HepG2 (cell line): Measurements from ENCODE around the gene ALK. TPM values are rescaled to one million over a fixed set of nuclear protein-coding genes. Genes with fewer than 3 reads are reported as not detected.

Experiments
- AGO2 ChIP-seq: fragments of 200-400 bp; formaldehyde crosslinking; optimal IDR thresholded peaks from 2 replicates; pipeline ENCODE3; 2017; ENCODE audit warnings: mild to moderate bottlenecking, low read depth, low read length, moderate library complexity
- FLYWCH1 ChIP-seq: sonication (generic); formaldehyde crosslinking; IDR thresholded peaks from 2 replicates; pipeline ENCODE4 v1.8.1; 2023; ENCODE audit warnings: mild to moderate bottlenecking, missing genetic modification reagents
- MED1 ChIP-seq: sonication (generic); formaldehyde crosslinking; IDR thresholded peaks from 2 replicates; pipeline ENCODE4 v1.4.0; 2020; ENCODE audit warnings: missing genetic modification reagents
- NAIF1 ChIP-seq: sonication (generic); formaldehyde crosslinking; IDR thresholded peaks from 2 replicates; pipeline ENCODE4 v1.5.0; 2020; ENCODE audit warnings: mild to moderate bottlenecking, missing genetic modification reagents, borderline replicate concordance
- ZNF441 ChIP-seq: sonication (generic); formaldehyde crosslinking; IDR thresholded peaks from 2 replicates; pipeline ENCODE4 v1.7.0; 2021; ENCODE audit warnings: missing genetic modification reagents, borderline replicate concordance
- polyA plus RNA-seq, 8 experiments: library from polyadenylated mRNA; depleted of rRNA in 3 of 8; stranded (reverse) in 7 of 8; unstranded in 1 of 8; fragments of >200 nt; fragmentation: Illumina TruSeq in 4 of 8; extraction: Trizol in 4 of 8; gene quantifications; 2 replicates each; pipeline versions ENCODE4 v1.2.1 to v1.2.3, GENCODE V29; 2011 to 2016; ENCODE audit warnings: low read depth in 4 of 8, missing spikeins in 1 of 8, mixed read lengths in 1 of 8; ENCODE audit not compliant: insufficient read depth in 1 of 8
- total RNA-seq, 5 experiments: library from RNA; depleted of rRNA; stranded (reverse); fragments of >200 nt; fragmentation: Illumina TruSeq; extraction: Trizol; gene quantifications; 2 replicates each; pipeline ENCODE4 v1.2.3, GENCODE V29; 2016; ENCODE audit warnings: low read depth in 1 of 5
- TF ChIP-seq, protein P1 (sequence below): sonication (generic); formaldehyde crosslinking; IDR thresholded peaks from 2 replicates; pipeline ENCODE4 v1.4.0; 2020; ENCODE audit warnings: mild to moderate bottlenecking, missing genetic modification reagents
- TF ChIP-seq, protein P2 (sequence below), 2 experiments: sonication (generic) in 1 of 2; formaldehyde crosslinking in 1 of 2; IDR thresholded peaks; 2 replicates each; pipeline versions ENCODE4 v1.4.0 to v1.6.1; 2018 to 2020; ENCODE audit warnings: missing genetic modification reagents in 2 of 2, borderline replicate concordance in 1 of 2, low read depth in 1 of 2, mild to moderate bottlenecking in 1 of 2, missing biosample characterization in 1 of 2
- TF ChIP-seq, protein P3 (sequence below): sonication (generic); formaldehyde crosslinking; IDR thresholded peaks from 2 replicates; pipeline ENCODE4; 2020; ENCODE audit warnings: missing genetic modification reagents, mild to moderate bottlenecking, borderline replicate concordance

Gene ALK
- total and polyA plus RNA-seq, 2 of the 13 experiments (the other 11 are each of a cell fraction or from before 2014, with no cell fraction given), result not detected

DNA sequence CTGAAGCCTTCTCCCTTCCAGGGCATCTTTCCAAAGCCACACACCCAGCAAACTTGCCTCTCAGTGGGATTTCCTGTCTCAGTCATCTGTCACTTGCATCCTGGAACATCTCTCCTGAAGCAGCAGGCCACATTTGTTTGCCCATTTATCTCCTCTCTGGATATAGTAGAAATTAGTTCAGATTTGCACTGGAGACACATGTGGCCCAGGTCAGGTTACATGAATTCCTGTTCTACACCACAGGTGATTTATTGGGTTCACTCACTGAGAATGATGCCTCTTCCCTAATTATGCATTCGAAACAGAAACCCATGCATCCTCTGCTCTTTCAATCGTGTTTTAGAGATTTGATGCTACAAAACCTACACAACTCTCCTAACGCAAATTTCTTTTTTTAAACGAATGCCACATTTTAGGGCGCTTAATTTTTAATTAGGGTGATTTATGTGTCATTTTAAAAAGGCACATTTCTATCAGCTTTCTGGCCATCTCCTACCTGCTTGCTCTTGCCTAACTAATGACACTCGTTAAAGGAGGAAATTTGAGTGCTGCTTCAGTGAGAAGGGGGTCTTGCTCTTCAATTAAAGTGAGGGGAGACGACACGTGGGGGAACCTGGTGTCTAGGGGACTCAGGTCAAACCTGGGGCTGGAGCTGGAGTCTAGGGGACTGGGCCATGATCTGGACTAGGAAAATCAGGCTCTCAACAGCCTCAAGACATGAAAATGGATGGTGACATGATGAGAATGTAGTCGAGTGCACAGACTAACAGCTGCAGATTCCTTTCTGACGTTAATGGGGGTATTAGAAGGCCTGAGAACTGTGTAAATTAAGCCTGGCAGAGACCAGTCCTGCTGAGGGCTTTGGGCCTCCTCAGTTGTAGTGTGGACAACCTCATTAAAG lies 584.8 kb downstream of the ALK start (continued):
- TF ChIP-seq, protein P1, sequence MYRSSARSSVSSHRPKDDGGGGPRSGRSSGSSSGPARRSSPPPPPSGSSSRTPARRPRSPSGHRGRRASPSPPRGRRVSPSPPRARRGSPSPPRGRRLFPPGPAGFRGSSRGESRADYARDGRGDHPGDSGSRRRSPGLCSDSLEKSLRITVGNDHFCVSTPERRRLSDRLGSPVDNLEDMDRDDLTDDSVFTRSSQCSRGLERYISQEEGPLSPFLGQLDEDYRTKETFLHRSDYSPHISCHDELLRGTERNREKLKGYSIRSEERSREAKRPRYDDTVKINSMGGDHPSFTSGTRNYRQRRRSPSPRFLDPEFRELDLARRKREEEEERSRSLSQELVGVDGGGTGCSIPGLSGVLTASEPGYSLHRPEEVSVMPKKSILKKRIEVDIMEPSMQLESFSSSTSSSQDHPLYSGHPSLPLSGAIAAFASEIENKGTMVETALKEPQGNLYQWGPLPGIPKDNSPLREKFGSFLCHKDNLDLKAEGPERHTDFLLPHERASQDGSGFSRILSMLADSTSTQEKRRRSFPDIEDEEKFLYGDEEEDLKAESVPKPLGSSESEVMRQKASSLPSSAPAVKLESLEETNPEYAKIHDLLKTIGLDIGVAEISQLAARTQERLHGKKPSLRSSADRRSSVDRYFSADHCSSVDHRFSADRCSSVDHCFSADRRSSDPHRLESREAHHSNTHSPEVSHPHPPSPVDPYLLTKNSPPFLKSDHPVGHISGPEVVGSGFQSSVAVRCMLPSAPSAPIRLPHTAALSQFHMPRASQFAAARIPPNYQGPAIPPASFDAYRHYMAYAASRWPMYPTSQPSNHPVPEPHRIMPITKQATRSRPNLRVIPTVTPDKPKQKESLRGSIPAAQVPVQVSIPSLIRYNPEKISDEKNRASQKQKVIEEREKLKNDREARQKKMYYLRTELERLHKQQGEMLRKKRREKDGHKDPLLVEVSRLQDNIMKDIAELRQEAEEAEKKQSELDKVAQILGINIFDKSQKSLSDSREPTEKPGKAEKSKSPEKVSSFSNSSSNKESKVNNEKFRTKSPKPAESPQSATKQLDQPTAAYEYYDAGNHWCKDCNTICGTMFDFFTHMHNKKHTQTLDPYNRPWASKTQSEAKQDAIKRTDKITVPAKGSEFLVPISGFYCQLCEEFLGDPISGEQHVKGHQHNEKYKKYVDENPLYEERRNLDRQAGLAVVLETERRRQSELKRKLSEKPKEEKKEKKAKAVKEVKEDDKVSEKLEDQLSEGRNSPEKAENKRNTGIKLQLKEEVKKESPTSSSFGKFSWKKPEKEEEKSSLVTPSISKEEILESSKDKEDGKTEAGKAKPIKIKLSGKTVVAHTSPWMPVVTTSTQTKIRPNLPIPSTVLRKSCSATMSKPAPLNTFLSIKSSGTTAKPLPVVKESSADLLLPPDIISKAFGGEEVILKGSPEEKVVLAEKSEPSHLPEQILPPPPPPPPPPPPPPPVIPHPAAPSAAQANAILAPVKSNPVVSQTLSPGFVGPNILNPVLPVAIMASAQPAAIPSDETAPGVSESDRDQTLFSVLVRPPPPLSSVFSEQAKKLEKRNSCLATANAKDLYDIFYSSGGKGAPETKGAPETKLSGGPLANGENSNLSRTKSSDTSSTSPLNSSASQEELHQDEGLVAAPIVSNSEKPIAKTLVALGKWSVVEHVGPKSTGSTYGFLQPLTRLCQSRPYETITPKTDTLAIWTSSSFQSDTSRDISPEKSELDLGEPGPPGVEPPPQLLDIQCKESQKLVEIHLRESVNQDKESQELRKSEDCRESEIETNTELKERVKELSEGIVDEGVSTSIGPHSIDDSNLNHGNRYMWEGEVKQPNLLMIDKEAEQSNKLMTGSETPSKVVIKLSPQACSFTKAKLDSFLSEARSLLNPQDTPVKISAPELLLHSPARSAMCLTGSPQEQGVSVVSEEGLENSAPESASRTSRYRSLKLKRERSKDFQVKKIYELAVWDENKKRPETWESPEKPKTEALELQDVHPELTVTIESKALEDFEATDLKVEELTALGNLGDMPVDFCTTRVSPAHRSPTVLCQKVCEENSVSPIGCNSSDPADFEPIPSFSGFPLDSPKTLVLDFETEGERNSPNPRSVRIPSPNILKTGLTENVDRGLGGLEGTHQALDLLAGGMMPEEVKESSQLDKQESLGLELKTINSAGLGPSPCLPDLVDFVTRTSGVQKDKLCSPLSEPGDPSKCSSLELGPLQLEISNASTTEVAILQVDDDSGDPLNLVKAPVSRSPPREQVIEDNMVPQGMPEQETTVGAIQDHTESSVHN (CRISPR knock-in tag), result no peak
- TF ChIP-seq, protein P2, sequence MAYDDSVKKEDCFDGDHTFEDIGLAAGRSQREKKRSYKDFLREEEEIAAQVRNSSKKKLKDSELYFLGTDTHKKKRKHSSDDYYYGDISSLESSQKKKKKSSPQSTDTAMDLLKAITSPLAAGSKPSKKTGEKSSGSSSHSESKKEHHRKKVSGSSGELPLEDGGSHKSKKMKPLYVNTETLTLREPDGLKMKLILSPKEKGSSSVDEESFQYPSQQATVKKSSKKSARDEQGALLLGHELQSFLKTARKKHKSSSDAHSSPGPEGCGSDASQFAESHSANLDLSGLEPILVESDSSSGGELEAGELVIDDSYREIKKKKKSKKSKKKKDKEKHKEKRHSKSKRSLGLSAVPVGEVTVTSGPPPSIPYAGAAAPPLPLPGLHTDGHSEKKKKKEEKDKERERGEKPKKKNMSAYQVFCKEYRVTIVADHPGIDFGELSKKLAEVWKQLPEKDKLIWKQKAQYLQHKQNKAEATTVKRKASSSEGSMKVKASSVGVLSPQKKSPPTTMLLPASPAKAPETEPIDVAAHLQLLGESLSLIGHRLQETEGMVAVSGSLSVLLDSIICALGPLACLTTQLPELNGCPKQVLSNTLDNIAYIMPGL (CRISPR knock-in tag; IDR thresholded peaks at IDR 0.05; ENCODE audit: borderline replicate concordance in 1 of 2, low read depth in 1 of 2), result no peak
- TF ChIP-seq FLYWCH1 (CRISPR knock-in tag), result no peak
- TF ChIP-seq AGO2, result no peak
- TF ChIP-seq, protein P3, sequence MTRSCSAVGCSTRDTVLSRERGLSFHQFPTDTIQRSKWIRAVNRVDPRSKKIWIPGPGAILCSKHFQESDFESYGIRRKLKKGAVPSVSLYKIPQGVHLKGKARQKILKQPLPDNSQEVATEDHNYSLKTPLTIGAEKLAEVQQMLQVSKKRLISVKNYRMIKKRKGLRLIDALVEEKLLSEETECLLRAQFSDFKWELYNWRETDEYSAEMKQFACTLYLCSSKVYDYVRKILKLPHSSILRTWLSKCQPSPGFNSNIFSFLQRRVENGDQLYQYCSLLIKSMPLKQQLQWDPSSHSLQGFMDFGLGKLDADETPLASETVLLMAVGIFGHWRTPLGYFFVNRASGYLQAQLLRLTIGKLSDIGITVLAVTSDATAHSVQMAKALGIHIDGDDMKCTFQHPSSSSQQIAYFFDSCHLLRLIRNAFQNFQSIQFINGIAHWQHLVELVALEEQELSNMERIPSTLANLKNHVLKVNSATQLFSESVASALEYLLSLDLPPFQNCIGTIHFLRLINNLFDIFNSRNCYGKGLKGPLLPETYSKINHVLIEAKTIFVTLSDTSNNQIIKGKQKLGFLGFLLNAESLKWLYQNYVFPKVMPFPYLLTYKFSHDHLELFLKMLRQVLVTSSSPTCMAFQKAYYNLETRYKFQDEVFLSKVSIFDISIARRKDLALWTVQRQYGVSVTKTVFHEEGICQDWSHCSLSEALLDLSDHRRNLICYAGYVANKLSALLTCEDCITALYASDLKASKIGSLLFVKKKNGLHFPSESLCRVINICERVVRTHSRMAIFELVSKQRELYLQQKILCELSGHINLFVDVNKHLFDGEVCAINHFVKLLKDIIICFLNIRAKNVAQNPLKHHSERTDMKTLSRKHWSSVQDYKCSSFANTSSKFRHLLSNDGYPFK (CRISPR knock-in tag), result no peak
- no peak for TF ChIP-seq MED1 (CRISPR knock-in tag)
- TF ChIP-seq NAIF1 (CRISPR knock-in tag), result no peak
- TF ChIP-seq ZNF441 (CRISPR knock-in tag), result no peak
